ENCODE results near the gene LIG3. TPM values are rescaled to one million over a fixed set of nuclear protein-coding genes. Genes with fewer than 3 reads are reported as not detected.

The LIG3 gene
- polyA plus RNA-seq, 1 of the 3 experiments (the other 2 are of a cell fraction) = 25.7 TPM

- TF ChIP-seq FOSL2 (IDR thresholded peaks at IDR 0.05; ENCODE audit: borderline replicate concordance, low read depth) (no peak), ZBTB33 (IDR thresholded peaks at IDR 0.05; ENCODE audit: borderline replicate concordance, low read depth) (no peak), REST (IDR thresholded peaks at IDR 0.05; ENCODE audit: low read depth, low read length) (no peak), ELF1 (IDR thresholded peaks at IDR 0.05) (no peak), JUND (IDR thresholded peaks at IDR 0.05) (no peak), CTCF (IDR thresholded peaks at IDR 0.05) (no peak), FOXJ3 (CRISPR knock-in tag; IDR thresholded peaks at IDR 0.05) (no peak), GATA2 (CRISPR knock-in tag; IDR thresholded peaks at IDR 0.05) (no peak), NRF1 (IDR thresholded peaks at IDR 0.05; ENCODE audit: low read depth, low read length) (no peak), MEF2A (IDR thresholded peaks at IDR 0.05; ENCODE audit: borderline replicate concordance, low read depth) (no peak), TEAD4 (IDR thresholded peaks at IDR 0.05; ENCODE audit: borderline replicate concordance, insufficient read depth) (no peak), EP300 (IDR thresholded peaks at IDR 0.05; ENCODE audit: borderline replicate concordance in 1 of 2, low read depth in 1 of 2, low read length in 1 of 2) (no peak), MXI1 (IDR thresholded peaks at IDR 0.05; ENCODE audit: low read depth, low read length) (no peak)
- Histone ChIP-seq H3K4me2 (no peak overlapping the region), H3K9me2 (no peaks in the 10 kb centered on the region), H3K4me3 (ENCODE audit: low read depth in 2 of 2, low read length in 1 of 2) (no peak overlapping the region), H3F3A (replicated peaks; ENCODE audit: insufficient read depth) (peaks cover 15% of the 10 kb centered on the region), H3K4me1 (ENCODE audit: control insufficient read depth in 1 of 2, insufficient read depth in 2 of 2, low read depth in 1 of 2, low read length in 1 of 2) (no peaks in the 10 kb centered on the region; a peak in 1 of 4 replicates), H3K27me3 (ENCODE audit: insufficient read depth) (no peaks in the 10 kb centered on the region), H3K9me3 (no peaks in the 10 kb centered on the region), H3K36me3 (replicated peaks in 1 of 2; ENCODE audit: control insufficient read depth in 1 of 2, insufficient read depth in 2 of 2, low read length in 1 of 2) (peaks cover 31% of the 10 kb centered on the region in 2 experiments), H3K27ac (ENCODE audit: low read depth in 2 of 2, low read length in 1 of 2) (no peak overlapping the region), H3K79me2 (ENCODE audit: insufficient read depth) (no peaks in the 10 kb centered on the region), H4K20me1 (ENCODE audit: insufficient read depth) (no peaks in the 10 kb centered on the region), H3K9ac (no peak overlapping the region), H2AFZ (ENCODE audit: low read depth) (no peak overlapping the region)
- ChIA-PET CTCF (interaction anchor here (1.2 kb wide), 1 partner anchor 20 kb away, joined by 3 read pairs; no protein-coding TSS in a partner anchor), POLR2A (no interaction called here)
- 100% methylated on average over 1 of the region's 1 CpG for WGBS (ENCODE audit: low lambda C conversion rate)
- DNase-seq = no peak
These were observed 26.6 kb downstream of the LIG3 start for GRCh38 chr17:35006961-35007360.

Data from SK-N-SH (cell line).